ENCODE data around the gene SUB1.
"Not testable (repeated sequence)": the region's sequence is repeated elsewhere in the genome, so short reads cannot be mapped to it uniquely, and the experiment has no call there.

SUB1 gene

GRCh38 chr5:32565145-32565544 lies 20.2 kb upstream of the SUB1 start:
- DNase-seq (ENCODE audit: low read depth in 2 of 2) = no peak

GRCh38 chr5:32566319-32567111 lies 18.8 kb upstream of the SUB1 start:
- DNase-seq (ENCODE audit: low read depth in 2 of 2) = no peak

- no peak for DNase-seq (ENCODE audit: low read depth in 2 of 2)
Measured at GRCh38 chr5:32571128-32571527, 14.2 kb upstream of the SUB1 start.

- no peak for DNase-seq (ENCODE audit: low read depth in 2 of 2)
Measured at GRCh38 chr5:32572778-32573480, 12.4 kb upstream of the SUB1 start.

GRCh38 chr5:32573481-32573854 lies 11.9 kb upstream of the SUB1 start:
- not testable (repeated sequence) for DNase-seq (ENCODE audit: low read depth in 2 of 2)

GRCh38 chr5:32574540-32575175 lies 10.7 kb upstream of the SUB1 start:
- DNase-seq (ENCODE audit: low read depth in 2 of 2) = no peak

GRCh38 chr5:32578363-32578762 lies 7.0 kb upstream of the SUB1 start:
- DNase-seq (ENCODE audit: low read depth in 2 of 2) = no peak

GRCh38 chr5:32578764-32579163 lies 6.6 kb upstream of the SUB1 start:
- DNase-seq (ENCODE audit: low read depth in 2 of 2) = no peak

GRCh38 chr5:32581010-32581785 lies 4.2 kb upstream of the SUB1 start:
- DNase-seq (ENCODE audit: low read depth in 2 of 2) = no peak

GRCh38 chr5:32583582-32584232 lies 1.6 kb upstream of the SUB1 start:
- DNase-seq (ENCODE audit: low read depth in 2 of 2) = no peak

- no peak for DNase-seq (ENCODE audit: low read depth in 2 of 2)
Measured at GRCh38 chr5:32584646-32585045, 711 bp upstream of the SUB1 start.

- DNase-seq (ENCODE audit: low read depth in 2 of 2) = no peak
Measured at GRCh38 chr5:32585122-32585445, 273 bp upstream of the SUB1 start.

GRCh38 chr5:32586276-32586599 lies 881 bp downstream of the SUB1 start:
- no peak for DNase-seq (ENCODE audit: low read depth in 2 of 2)

- no peak for DNase-seq (ENCODE audit: low read depth in 2 of 2)
Measured at GRCh38 chr5:32587067-32587551, 1.8 kb downstream of the SUB1 start.

- DNase-seq (ENCODE audit: low read depth in 2 of 2) = no peak
Measured at GRCh38 chr5:32589416-32589815, 4.1 kb downstream of the SUB1 start.

GRCh38 chr5:32589942-32590869 lies 4.8 kb downstream of the SUB1 start:
- no peak for DNase-seq (ENCODE audit: low read depth in 2 of 2)

GRCh38 chr5:32595118-32595517 lies 9.8 kb downstream of the SUB1 start:
- DNase-seq (ENCODE audit: low read depth in 2 of 2) = no peak

GRCh38 chr5:32597041-32597629 lies 11.8 kb downstream of the SUB1 start:
- DNase-seq (ENCODE audit: low read depth in 2 of 2) = no peak

GRCh38 chr5:32598260-32598937 lies 13.0 kb downstream of the SUB1 start:
- DNase-seq (ENCODE audit: low read depth in 2 of 2) = no peak
